GM23248 (cell line): ENCODE data around the gene ARHGEF7.

Experiments used
- EZH2 ChIP-seq: fragments of 200-600 bp; sonication (generic); IDR thresholded peaks from 2 replicates; pipeline ENCODE4 v1.6.1; 2018; ENCODE audit warnings: antibody characterized with exemption, mild to moderate bottlenecking; ENCODE audit not compliant: insufficient read depth, poor library complexity, severe bottlenecking
- EZH2phosphoT487 ChIP-seq: fragments of 200-600 bp; sonication (generic); IDR thresholded peaks from 2 replicates; pipeline ENCODE4 v1.6.1; 2018; ENCODE audit warnings: antibody characterized with exemption, moderate library complexity, mild to moderate bottlenecking, low read depth; ENCODE audit not compliant: insufficient read depth

- TF ChIP-seq EZH2phosphoT487 (no peak), EZH2 (no peak)
These were observed 6.4 kb downstream of the ARHGEF7 start for GRCh38 chr13:111121506-111121905.
